ENCODE measurements around the gene RTP3.

DNA sequence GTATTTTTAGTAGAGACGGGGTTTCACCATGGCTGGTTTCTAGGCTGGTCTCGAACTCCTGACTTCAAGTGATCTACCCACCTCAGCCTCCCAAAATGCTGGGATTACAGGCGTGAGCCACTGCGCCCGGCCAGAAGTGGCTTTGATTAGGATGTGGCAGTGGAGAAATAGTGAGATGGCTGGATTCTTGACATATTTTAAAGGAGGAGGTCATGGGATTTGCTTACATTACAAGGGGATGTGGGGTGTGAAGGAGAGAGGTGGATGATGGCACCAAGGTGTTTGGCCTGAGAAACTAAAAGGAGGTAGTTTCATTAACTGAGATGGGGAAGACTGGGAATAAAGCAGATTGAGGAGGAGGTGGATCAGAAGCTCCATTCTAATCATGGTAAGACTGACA lies 18.1 kb upstream of the RTP3 start:
- no peak for TF ChIP-seq EP300 (IDR thresholded peaks at IDR 0.05; ENCODE audit: borderline replicate concordance)
- TF ChIP-seq ZBTB7A (IDR thresholded peaks at IDR 0.05; ENCODE audit: low read depth) = no peak
- TF ChIP-seq, protein P1, sequence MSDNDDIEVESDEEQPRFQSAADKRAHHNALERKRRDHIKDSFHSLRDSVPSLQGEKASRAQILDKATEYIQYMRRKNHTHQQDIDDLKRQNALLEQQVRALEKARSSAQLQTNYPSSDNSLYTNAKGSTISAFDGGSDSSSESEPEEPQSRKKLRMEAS (IDR thresholded peaks at IDR 0.05) = no peak
- no peak for TF ChIP-seq CEBPB (IDR thresholded peaks at IDR 0.05)
- no peak for TF ChIP-seq RAD21 (IDR thresholded peaks at IDR 0.05; ENCODE audit: low read depth)
